Skin epidermis (tissue), 12 donors: ENCODE measurements around the gene TRDN.
"Not testable (repeated sequence)": the region's sequence is repeated elsewhere in the genome, so short reads cannot be mapped to it uniquely, and the experiment has no call there.

ENCODE experiments used
- H3K27ac ChIP-seq, 21 experiments: fragments of 200-600 bp; sonication (generic) in 11 of 21; one replicate each; pipeline ENCODE4 v1.5.0; 2020; ENCODE audit warnings: mild to moderate bottlenecking in 3 of 21, inconsistent platforms in 2 of 21, moderate library complexity in 2 of 21
- H3K4me3 ChIP-seq, 7 experiments: fragments of 200-600 bp; sonication (generic) in 2 of 7; one replicate each; pipeline ENCODE4 v1.5.0; 2020; ENCODE audit warnings: inconsistent platforms in 2 of 7, mild to moderate bottlenecking in 2 of 7, moderate library complexity in 1 of 7

TRDN gene

DNA sequence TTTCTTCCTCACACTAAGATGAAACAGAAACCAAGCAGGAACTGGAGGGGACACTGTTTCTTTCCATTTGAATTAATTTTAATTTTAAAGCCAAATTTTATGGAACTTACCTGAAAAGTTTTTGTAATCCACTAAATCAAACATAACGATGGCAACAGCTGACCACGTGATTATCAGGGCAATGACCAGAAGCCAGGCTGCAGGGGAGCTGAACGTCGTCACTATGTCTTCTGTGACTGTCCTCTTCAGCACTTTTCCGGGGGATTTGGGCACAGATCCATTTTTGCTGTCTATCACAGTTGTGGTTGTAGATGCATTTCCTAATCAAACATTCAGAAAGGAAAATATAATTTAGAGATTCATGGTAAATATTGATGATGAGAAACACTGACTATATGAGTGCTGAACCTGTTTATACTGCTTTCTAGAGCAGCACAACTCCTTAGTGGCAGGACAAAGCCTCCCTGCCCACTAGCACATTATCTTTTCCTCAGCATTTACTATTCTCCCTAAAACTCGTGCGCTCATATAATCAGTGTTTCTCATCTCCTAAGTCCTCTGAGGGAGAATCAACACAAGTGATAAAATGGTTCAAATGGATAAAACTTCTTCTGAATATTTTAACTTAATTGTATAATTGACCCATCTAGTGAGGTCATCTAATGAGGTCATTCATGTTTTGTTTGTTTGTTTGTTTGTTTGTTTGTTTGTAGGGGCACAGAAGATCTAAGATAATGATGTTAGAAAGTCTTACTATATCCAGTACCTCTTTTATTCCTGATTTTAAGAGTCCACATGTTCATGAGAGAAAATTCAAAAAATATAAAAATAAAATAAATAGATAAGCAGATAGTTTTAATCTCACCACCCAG, 65.7 kb downstream of the TRDN start:
- Histone ChIP-seq H3K4me3 (no peak overlapping the region), H3K27ac (no peak overlapping the region)

- no peak overlapping the region for H3K27ac ChIP-seq
These were observed 67.2 kb downstream of the TRDN start for GRCh38 chr6:123569575-123569974.

GRCh38 chr6:123565529-123565928, 71.2 kb downstream of the TRDN start:
- Histone ChIP-seq H3K4me3 (no peak overlapping the region), H3K27ac (no peak overlapping the region)

More at GRCh38 chr6:123569575-123569974, 67.2 kb downstream of the TRDN start:
- no peak overlapping the region for H3K4me3 ChIP-seq

- Histone ChIP-seq H3K4me3 (no peak overlapping the region), H3K27ac (no peak overlapping the region)
These were observed 72.4 kb downstream of the TRDN start for GRCh38 chr6:123564361-123564760.

DNA sequence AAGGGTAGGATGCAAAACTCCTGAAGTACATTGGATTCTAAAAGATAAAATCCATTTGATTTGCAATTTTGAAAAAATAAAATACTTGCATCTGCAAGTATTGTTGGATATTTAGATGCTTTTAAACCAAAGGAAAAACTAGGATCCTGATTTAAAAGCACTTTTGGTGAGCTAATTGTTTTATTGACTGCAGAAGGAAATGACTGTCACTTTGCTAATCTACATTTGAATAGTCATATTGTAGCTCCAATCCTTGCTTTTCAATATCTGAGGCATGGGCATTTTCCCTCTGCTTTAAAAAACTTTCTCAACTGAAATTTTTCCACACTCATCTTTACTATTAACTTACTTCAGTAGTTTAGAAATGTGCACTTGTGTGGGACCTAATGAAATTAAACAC, 74.1 kb downstream of the TRDN start:
- no peak overlapping the region for H3K27ac ChIP-seq
- no peak overlapping the region for H3K4me3 ChIP-seq

GRCh38 chr6:123562264-123562663, 74.5 kb downstream of the TRDN start:
- Histone ChIP-seq H3K4me3 (no peak overlapping the region), H3K27ac (no peak overlapping the region)

DNA sequence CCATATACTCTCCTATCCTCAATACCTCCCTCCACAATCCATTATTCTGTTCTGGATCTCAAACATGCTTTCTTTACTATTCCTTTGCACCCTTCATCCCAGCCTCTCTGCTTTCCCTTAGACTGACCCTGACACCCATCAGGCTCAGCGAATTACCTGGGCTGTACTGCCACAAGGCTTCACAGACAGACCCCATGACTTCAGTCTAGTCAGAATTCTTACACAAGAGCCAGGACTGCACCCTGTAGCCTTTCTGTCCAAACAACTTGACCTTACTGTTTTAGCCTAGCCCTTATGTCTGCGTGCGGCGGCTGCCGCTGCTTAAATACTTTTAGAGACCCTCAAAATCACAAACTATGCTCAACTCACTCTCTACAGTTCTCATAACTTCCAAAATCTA, 76.9 kb downstream of the TRDN start:
- not testable (repeated sequence) for H3K27ac ChIP-seq, H3K4me3 ChIP-seq

DNA sequence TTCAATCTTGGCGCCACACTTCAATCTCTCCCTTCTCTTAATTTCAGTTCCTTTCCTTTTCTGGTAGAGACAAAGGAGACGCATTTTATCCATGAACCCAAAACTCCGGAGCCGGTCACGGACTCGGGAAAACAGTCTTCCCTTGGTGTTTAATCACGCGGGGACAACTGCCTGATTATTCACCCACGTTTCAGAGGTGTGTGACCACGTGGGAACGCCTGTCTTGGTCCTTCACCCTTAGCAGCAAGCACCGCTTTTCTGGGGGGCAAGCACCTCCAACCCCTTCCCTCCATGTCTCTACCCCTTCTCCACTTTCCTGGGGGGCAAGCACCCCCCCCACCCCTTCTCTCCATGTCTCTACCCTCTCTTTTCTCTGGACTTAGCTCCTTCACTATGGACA, 79.3 kb downstream of the TRDN start:
- H3K27ac ChIP-seq, H3K4me3 ChIP-seq: not testable (repeated sequence)

GRCh38 chr6:123551939-123552707, 84.6 kb downstream of the TRDN start:
- H3K27ac ChIP-seq, result no peak overlapping the region
- no peak overlapping the region for H3K4me3 ChIP-seq

GRCh38 chr6:123550052-123550617, 86.6 kb downstream of the TRDN start:
- Histone ChIP-seq H3K27ac (no peak overlapping the region), H3K4me3 (no peak overlapping the region)

DNA sequence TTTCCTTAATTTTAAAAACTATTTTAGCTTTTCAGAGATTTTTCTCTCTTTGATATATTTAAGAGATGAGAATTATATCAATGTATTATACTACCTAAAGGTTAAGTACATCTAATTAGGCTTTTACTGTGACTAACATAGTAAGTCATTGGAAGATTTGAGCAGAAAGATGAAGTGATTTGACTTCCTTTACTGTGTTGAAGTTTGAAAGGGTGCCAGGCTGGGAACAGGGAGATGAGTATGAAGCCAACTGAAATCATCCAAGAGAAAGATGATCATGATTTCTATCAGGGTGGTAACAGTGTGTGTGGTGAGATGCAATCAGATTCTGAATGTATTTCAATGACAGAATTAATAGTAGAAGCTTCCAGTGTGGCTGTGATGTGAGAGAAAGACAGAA, 87.3 kb downstream of the TRDN start:
- no peak overlapping the region for H3K27ac ChIP-seq

DNA sequence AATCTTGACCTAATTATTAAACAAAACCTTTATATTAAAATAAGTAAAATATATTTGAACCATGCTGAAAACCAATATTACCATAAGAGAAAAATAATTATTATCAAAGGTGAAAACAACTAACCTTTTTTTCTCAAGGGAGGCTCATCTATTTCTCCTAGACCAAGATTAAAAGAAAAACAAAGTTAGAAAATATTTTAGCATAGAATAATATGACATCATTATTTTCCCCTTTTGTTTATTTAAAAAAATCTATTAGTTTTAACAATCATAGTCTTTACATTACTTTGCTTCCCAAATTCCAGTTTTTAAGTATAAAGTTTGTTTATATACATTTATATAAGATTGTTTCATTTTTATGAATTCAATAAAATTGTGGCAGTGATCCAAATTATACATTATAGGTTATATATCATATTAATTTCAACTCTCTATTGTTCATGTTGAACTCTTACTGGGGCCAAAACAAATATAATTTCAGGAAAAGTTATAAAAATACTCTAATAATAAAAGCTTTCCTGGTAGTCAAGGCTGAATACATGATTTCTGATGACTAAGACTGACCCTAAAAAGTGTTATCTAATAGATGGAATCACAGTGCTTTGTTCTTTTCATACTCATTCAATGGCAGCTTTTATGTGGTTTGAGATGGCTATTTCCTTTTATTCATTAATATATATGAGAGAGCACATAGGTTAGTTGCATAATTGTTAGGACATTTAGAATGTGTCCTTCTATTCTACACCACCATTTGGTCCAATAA, 89.4 kb downstream of the TRDN start:
- H3K4me3 ChIP-seq, result no peak overlapping the region
- no peak overlapping the region for H3K27ac ChIP-seq

More for the DNA sequence above, 87.3 kb downstream of the TRDN start:
- no peak overlapping the region for H3K4me3 ChIP-seq

DNA sequence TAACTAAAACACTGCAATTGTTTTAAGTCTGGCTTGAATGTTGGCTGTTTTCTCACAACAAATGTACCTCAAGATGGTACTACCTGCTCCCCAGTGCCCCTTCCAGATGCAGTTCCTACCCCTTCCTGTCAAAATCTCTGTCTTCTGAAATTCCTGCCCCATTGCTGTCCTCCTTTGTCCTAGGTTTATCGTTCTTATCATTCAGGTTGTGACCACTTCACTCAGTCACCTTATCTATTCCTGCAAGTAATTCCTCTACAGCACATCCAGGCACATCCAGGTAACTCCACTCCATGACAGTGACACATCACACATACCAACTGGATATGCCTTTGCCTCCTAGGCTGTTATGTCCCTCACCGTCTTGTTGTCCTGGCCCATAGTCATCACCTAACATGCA, 90.2 kb downstream of the TRDN start:
- Histone ChIP-seq H3K4me3 (no peak overlapping the region), H3K27ac (no peak overlapping the region)

GRCh38 chr6:123541462-123541861, 95.3 kb downstream of the TRDN start:
- H3K27ac ChIP-seq, result no peak overlapping the region
- H3K4me3 ChIP-seq, result no peak overlapping the region

DNA sequence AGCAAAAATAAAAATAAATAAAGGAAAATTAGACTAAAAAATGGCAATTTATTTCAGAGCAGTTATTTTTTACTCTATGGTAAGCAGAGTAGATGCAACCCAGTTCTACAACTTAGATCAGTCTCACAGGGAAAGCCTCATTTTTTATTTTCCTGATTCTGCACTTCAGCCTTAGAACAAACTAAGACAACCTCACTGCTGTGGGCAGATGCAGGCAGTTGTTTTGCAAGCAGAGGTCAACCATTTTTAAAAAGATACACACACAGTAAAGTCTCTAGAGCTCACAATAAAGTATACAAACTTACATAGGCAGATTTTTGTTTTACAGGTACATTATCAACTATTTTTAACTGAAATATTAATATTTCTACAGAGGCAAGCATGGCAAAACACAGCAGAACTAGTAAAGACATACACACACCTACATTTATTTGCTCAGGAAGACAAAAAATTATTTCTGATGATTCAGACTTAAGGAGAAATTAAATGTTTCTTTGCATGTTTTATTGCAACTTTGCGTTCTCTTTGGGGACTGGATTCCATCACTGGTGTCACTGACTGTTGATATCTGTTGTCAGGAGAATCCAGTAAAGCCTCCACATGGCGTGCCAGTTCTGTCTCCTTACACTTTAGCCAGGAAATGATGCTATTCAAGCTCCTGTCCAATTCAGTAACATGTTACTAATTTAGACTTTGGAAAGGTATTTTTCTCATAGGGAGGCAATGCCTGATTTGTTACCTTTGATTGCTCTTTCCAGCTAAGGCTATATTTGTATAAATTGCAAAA, 102.7 kb downstream of the TRDN start:
- Histone ChIP-seq H3K4me3 (no peak overlapping the region), H3K27ac (no peak overlapping the region)

DNA sequence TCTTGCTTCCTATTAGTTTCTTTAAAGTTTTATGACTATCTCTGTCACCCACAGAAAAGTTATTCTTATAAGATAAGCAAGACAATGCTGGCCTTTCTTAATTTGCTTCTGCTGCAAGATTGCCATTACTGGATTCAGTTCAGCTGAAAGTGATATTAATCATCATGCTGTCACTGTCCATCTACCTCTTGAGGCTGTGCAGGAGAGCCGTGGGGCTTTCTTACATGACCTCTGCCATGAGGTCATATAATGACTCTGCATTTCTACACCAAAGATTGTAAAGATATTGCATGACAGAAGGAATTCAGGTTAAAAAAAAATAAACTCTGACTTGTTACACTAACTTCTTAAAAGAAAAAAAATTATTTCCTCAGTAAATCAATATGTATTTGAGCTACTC, 106.9 kb downstream of the TRDN start:
- H3K27ac ChIP-seq, result no peak overlapping the region
- H3K4me3 ChIP-seq, result no peak overlapping the region

- H3K4me3 ChIP-seq, result no peak overlapping the region
- no peak overlapping the region for H3K27ac ChIP-seq
These were observed 107.7 kb downstream of the TRDN start for GRCh38 chr6:123529058-123529457.

DNA sequence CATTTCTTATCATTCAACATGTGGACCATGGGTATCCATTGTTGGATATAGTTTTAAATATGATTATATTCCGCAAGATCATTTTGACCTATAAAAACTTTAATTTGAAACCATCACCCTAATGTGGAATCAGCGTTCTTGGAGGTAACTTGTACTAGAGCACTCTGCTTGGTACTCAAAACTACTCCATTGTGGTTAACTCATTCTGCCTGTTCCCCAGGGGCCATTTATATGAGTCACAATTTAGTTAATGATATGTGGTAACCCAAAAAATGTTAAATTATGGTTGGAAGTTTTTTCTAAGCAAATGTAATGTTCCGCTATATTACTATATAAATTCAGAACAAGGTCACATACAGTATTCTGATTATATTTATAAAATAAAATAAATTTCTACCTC, 109.3 kb downstream of the TRDN start:
- H3K4me3 ChIP-seq, result no peak overlapping the region
- no peak overlapping the region for H3K27ac ChIP-seq

- Histone ChIP-seq H3K27ac (no peak overlapping the region), H3K4me3 (no peak overlapping the region)
These were observed 110.6 kb downstream of the TRDN start for GRCh38 chr6:123526128-123526527.
